SK-N-SH (cell line): Measurements from ENCODE around the gene RPL21. TPM values are rescaled to one million over a fixed set of nuclear protein-coding genes. Genes with fewer than 3 reads are reported as not detected.
A peak's percentile ranks its signal among the peaks of the same experiment; 100 is the strongest.

Source experiments
- CTCF ChIA-PET: fragments of 300-600, 350-600 bp; formaldehyde crosslinking; extraction: SDS; loops from one replicate; lab custom pipeline; 2021; lab: Yijun Ruan, JAX
- POLR2A ChIA-PET: fragments of 350-600 bp; sonication (Branson Sonifier 250); formaldehyde crosslinking; extraction: SDS; loops from one replicate; lab custom pipeline; 2020; ENCODE audit warnings: antibody characterized with exemption, inconsistent platforms; lab: Yijun Ruan, JAX
- DNase-seq: peaks from one replicate; pipeline ENCODE4 v3.0.0; 2012
- H2AFZ ChIP-seq: fragments of 200-600 bp; sonication (generic); 2 replicates; pipeline ENCODE4 v1.8.1; 2016; ENCODE audit warnings: antibody characterized with exemption, mild to moderate bottlenecking, low read depth
- H3F3A ChIP-seq: fragments of 200-600 bp; sonication (generic); replicated peaks from 2 replicates; pipeline ENCODE3; 2016; ENCODE audit warnings: antibody characterized with exemption, mild to moderate bottlenecking; ENCODE audit not compliant: insufficient read depth
- H3K27ac ChIP-seq, 2 experiments: fragments of 200-500 bp in 1 of 2; fragments of 200-600 bp in 1 of 2; sonication (Bioruptor generic) in 1 of 2; sonication (generic), shearing (Covaris generic) in 1 of 2; 2 replicates each; pipeline versions ENCODE4 v1.5.1 to v1.6.1; 2014 to 2016; ENCODE audit warnings: low read depth in 2 of 2, inconsistent platforms in 1 of 2, low read length in 1 of 2, mild to moderate bottlenecking in 1 of 2, mixed read lengths in 1 of 2
- H3K27me3 ChIP-seq: fragments of 200-600 bp; sonication (generic), shearing (Covaris generic); 2 replicates; pipeline ENCODE4 v1.6.1; 2016; ENCODE audit warnings: mixed run types; ENCODE audit not compliant: insufficient read depth
- H3K36me3 ChIP-seq, 2 experiments: fragments of 200-500 bp in 1 of 2; fragments of 200-600 bp in 1 of 2; sonication (Bioruptor generic) in 1 of 2; sonication (generic) in 1 of 2; replicated peaks in 1 of 2; 2 replicates each; pipeline versions ENCODE3 to v1.5.1; 2014 to 2016; ENCODE audit warnings: low read length in 1 of 2, mild to moderate bottlenecking in 1 of 2; ENCODE audit not compliant: insufficient read depth in 2 of 2, control insufficient read depth in 1 of 2
- H3K4me1 ChIP-seq, 2 experiments: fragments of 200-500 bp in 1 of 2; fragments of 200-600 bp in 1 of 2; sonication (Bioruptor generic) in 1 of 2; sonication (generic), shearing (Covaris generic) in 1 of 2; 2 replicates each; pipeline versions ENCODE4 v1.5.1 to v1.6.1; 2014 to 2016; ENCODE audit warnings: low read depth in 1 of 2, low read length in 1 of 2, mixed run types in 1 of 2; ENCODE audit not compliant: insufficient read depth in 2 of 2, control insufficient read depth in 1 of 2
- H3K4me2 ChIP-seq: fragments of 200-600 bp; sonication (generic), shearing (Covaris generic); 2 replicates; pipeline ENCODE4 v1.6.1; 2017; ENCODE audit warnings: mixed run types
- H3K4me3 ChIP-seq, 2 experiments: fragments of 200-500 bp in 1 of 2; fragments of 200-600 bp in 1 of 2; sonication (Bioruptor generic) in 1 of 2; sonication (generic), shearing (Covaris generic) in 1 of 2; 2 replicates each; pipeline versions ENCODE4 v1.5.1 to v1.8.1; 2014 to 2016; ENCODE audit warnings: low read depth in 2 of 2, inconsistent platforms in 1 of 2, low read length in 1 of 2, mild to moderate bottlenecking in 1 of 2, mixed read lengths in 1 of 2, moderate library complexity in 1 of 2
- H3K79me2 ChIP-seq: fragments of 200-600 bp; sonication (generic); 2 replicates; pipeline ENCODE4 v1.8.1; 2017; ENCODE audit warnings: mild to moderate bottlenecking; ENCODE audit not compliant: insufficient read depth
- H3K9ac ChIP-seq: fragments of 200-600 bp; sonication (generic); 2 replicates; pipeline ENCODE4 v1.6.1; 2017; ENCODE audit warnings: mixed run types
- H3K9me2 ChIP-seq: fragments of 200-600 bp; sonication (generic); 2 replicates; pipeline ENCODE4 v1.6.1; 2017; ENCODE audit warnings: mixed run types
- H3K9me3 ChIP-seq: fragments of 200-600 bp; sonication (generic); 2 replicates; pipeline ENCODE4 v1.6.1; 2017; ENCODE audit warnings: mixed run types, mild to moderate bottlenecking, moderate library complexity
- H4K20me1 ChIP-seq: fragments of 200-600 bp; sonication (generic); 2 replicates; pipeline ENCODE4 v1.6.1; 2017; ENCODE audit warnings: mild to moderate bottlenecking, mixed run types; ENCODE audit not compliant: insufficient read depth
- ELF1 ChIP-seq: IDR thresholded peaks from 2 replicates; pipeline ENCODE4 v1.4.0; 2012
- FOSL2 ChIP-seq: IDR thresholded peaks from 2 replicates; pipeline ENCODE4 v1.4.0; 2012; ENCODE audit warnings: low read depth, mild to moderate bottlenecking, moderate library complexity, borderline replicate concordance
- GABPA ChIP-seq: IDR thresholded peaks from 2 replicates; pipeline ENCODE4 v1.4.0; 2012; ENCODE audit warnings: low read depth, mild to moderate bottlenecking
- GATA2 ChIP-seq: sonication (generic); formaldehyde crosslinking; IDR thresholded peaks from 2 replicates; pipeline ENCODE4 v1.5.0; 2020; ENCODE audit warnings: mild to moderate bottlenecking, missing genetic modification reagents
- MXI1 ChIP-seq: IDR thresholded peaks from 2 replicates; pipeline ENCODE4 v1.6.1; 2012; ENCODE audit warnings: mild to moderate bottlenecking, low read depth, low read length, improper control_type of control experiment
- NRF1 ChIP-seq: IDR thresholded peaks from 2 replicates; pipeline ENCODE4 v1.6.1; 2012; ENCODE audit warnings: low read depth, mild to moderate bottlenecking, low read length
- RCOR1 ChIP-seq: fragments of 150-350 bp; IDR thresholded peaks from 2 replicates; pipeline ENCODE4 v1.6.1; 2017; ENCODE audit warnings: antibody characterized with exemption, low read length
- RFX5 ChIP-seq: IDR thresholded peaks from 2 replicates; pipeline ENCODE4 v1.6.1; 2012; ENCODE audit warnings: mild to moderate bottlenecking, improper control_type of control experiment, low read length
- SMC3 ChIP-seq: IDR thresholded peaks from 2 replicates; pipeline ENCODE4 v1.6.1; 2012; ENCODE audit warnings: low read depth, low read length, improper control_type of control experiment
- TAF1 ChIP-seq: IDR thresholded peaks from 2 replicates; pipeline ENCODE4 v1.6.1; 2012; ENCODE audit warnings: low read depth, mild to moderate bottlenecking, low read length, moderate library complexity, borderline replicate concordance
- TCF12 ChIP-seq: IDR thresholded peaks from 2 replicates; pipeline ENCODE4 v1.4.0; 2012
- TEAD4 ChIP-seq: IDR thresholded peaks from 2 replicates; pipeline ENCODE4 v1.4.0; 2012; ENCODE audit warnings: mild to moderate bottlenecking, borderline replicate concordance; ENCODE audit not compliant: insufficient read depth
- WGBS: methylation state at CpG from one replicate; pipeline ENCODE4 v1.1.6; 2017; ENCODE audit warnings: low lambda C conversion rate; 5-methylcytosine and 5-hydroxymethylcytosine counted together
- polyA plus RNA-seq, 3 experiments: library from polyadenylated mRNA; depleted of rRNA; stranded (reverse); fragments of >200 nt; gene quantifications; 2 replicates each; pipeline ENCODE4 v1.2.3, GENCODE V29; 2012
- TF ChIP-seq, protein P1 (sequence below): IDR thresholded peaks from 2 replicates; pipeline ENCODE4 v1.4.0; 2012; ENCODE audit warnings: low read depth, borderline replicate concordance
- TF ChIP-seq, protein P2 (sequence below): IDR thresholded peaks from 2 replicates; pipeline ENCODE4; 2012
- TF ChIP-seq, protein P3 (sequence below): fragments of 150-350 bp; IDR thresholded peaks from 2 replicates; pipeline ENCODE4 v1.6.1; 2017; ENCODE audit warnings: antibody characterized with exemption, low read length, low read depth, borderline replicate concordance
- TF ChIP-seq, protein P4 (sequence below): IDR thresholded peaks from 2 replicates; pipeline ENCODE4 v1.4.0; 2012; ENCODE audit warnings: low read depth

The RPL21 gene
- polyA plus RNA-seq, 1 of the 3 experiments (the other 2 are of a cell fraction): 1,261 TPM

DNA sequence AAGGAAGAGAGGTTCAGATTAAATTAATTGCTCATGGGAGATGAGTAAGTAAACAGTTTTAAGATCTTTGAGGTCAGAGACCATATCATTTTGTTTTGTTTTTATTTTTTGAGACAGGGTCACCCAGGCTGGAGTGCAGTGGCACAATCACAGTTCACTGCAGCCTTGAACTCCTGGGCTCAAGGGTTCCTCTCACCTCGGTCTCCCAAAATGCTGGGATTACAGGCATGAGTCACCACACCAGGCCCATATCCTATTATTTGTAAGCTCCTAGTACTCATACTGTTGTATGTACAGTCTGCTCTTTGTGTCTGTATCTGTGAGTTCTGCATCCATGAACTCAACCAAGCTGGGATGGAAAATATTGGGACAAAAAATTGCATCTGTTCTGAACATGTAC, 13.3 kb downstream of the RPL21 start:
- peak overlapping the region in 1 of 2 experiments; percentile 67; a peak in 1 of 4 replicates for H3K27ac ChIP-seq
- peaks cover 5 to 14% of the 10 kb centered on the region in 2 experiments; a peak in 2 of 4 replicates for H3K4me1 ChIP-seq
- no peak overlapping the region for H3K4me3 ChIP-seq
- no peaks in the 10 kb centered on the region for H3K9me3 ChIP-seq
- CTCF ChIA-PET: interaction anchor here (1.0 to 2.9 kb wide), 2 partner anchors 10 to 279 kb away, joined by 4 to 8 read pairs; no protein-coding TSS in a partner anchor
- no peak for DNase-seq
- TF ChIP-seq SMC3 (no peak), RCOR1 (no peak), MXI1 (no peak), ELF1 (no peak), NRF1 (no peak), TAF1 (no peak), TCF12 (no peak), TEAD4 (no peak), GABPA (no peak), RFX5 (no peak), GATA2 (no peak)
- TF ChIP-seq, protein P1, sequence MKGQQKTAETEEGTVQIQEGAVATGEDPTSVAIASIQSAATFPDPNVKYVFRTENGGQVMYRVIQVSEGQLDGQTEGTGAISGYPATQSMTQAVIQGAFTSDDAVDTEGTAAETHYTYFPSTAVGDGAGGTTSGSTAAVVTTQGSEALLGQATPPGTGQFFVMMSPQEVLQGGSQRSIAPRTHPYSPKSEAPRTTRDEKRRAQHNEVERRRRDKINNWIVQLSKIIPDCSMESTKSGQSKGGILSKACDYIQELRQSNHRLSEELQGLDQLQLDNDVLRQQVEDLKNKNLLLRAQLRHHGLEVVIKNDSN: no peak
- TF ChIP-seq, protein P2, sequence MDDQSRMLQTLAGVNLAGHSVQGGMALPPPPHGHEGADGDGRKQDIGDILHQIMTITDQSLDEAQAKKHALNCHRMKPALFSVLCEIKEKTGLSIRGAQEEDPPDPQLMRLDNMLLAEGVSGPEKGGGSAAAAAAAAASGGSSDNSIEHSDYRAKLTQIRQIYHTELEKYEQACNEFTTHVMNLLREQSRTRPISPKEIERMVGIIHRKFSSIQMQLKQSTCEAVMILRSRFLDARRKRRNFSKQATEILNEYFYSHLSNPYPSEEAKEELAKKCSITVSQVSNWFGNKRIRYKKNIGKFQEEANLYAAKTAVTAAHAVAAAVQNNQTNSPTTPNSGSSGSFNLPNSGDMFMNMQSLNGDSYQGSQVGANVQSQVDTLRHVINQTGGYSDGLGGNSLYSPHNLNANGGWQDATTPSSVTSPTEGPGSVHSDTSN: no peak
- TF ChIP-seq, protein P3, sequence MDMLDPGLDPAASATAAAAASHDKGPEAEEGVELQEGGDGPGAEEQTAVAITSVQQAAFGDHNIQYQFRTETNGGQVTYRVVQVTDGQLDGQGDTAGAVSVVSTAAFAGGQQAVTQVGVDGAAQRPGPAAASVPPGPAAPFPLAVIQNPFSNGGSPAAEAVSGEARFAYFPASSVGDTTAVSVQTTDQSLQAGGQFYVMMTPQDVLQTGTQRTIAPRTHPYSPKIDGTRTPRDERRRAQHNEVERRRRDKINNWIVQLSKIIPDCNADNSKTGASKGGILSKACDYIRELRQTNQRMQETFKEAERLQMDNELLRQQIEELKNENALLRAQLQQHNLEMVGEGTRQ: no peak
- H3F3A ChIP-seq: peaks cover 23% of the 10 kb centered on the region
- H3K9me2 ChIP-seq: no peaks in the 10 kb centered on the region
- POLR2A ChIA-PET: interaction anchor here (2.1 kb wide), 1 partner anchor 14 kb away, joined by 11 read pairs; the partner anchor contains the start of gene RPL21
- H2AFZ ChIP-seq: no peak overlapping the region
- peaks cover 7% of the 10 kb centered on the region; the same call in 1 of the 2 replicates for H4K20me1 ChIP-seq
- no peak overlapping the region for H3K4me2 ChIP-seq
- no peaks in the 10 kb centered on the region for H3K27me3 ChIP-seq
- no peak overlapping the region for H3K9ac ChIP-seq
- 78% methylated on average over 1 of the region's 1 CpG for WGBS
- peaks cover 12 to 15% of the 10 kb centered on the region in 2 experiments for H3K36me3 ChIP-seq
- peaks cover 2% of the 10 kb centered on the region; the same call in 1 of the 2 replicates for H3K79me2 ChIP-seq

DNA sequence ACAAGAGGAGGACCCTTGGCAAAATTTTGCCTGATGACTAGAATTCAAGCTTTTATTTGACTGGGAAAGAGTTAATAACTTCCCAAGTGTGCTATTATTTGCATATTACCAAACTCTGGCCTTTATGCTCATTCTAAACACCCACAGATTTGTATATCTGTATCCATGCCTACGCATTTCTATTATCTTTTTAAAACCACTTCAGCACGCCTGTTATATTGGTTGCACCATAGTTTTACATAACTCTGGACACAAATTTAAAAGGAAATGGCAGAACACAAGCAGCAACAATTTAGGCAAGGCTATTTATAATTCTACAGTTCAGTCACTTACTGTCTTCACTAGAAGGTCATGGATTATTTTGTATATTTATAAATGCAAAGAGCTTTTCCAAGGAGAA, 15.6 kb downstream of the RPL21 start:
- Histone ChIP-seq H3K79me2 (no peaks in the 10 kb centered on the region), H3K9me3 (no peaks in the 10 kb centered on the region), H3K4me3 (no peak overlapping the region), H3K27me3 (no peaks in the 10 kb centered on the region), H3K9me2 (no peaks in the 10 kb centered on the region), H3K36me3 (peaks cover 0 to 3% of the 10 kb centered on the region in 2 experiments), H3K4me1 (peaks cover 5 to 20% of the 10 kb centered on the region in 2 experiments; a peak in 2 of 4 replicates), H3K27ac (no peak overlapping the region), H3K4me2 (no peak overlapping the region), H4K20me1 (no peaks in the 10 kb centered on the region), H2AFZ (no peak overlapping the region), H3K9ac (no peak overlapping the region), H3F3A (peaks cover 35% of the 10 kb centered on the region)
- TF ChIP-seq, protein P4, sequence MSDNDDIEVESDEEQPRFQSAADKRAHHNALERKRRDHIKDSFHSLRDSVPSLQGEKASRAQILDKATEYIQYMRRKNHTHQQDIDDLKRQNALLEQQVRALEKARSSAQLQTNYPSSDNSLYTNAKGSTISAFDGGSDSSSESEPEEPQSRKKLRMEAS: no peak
- no peak for TF ChIP-seq FOSL2
- CTCF ChIA-PET: interaction anchor here (2.0 kb wide), 1 partner anchor 282 kb away, joined by 5 read pairs; no protein-coding TSS in a partner anchor
- whole genome bisulfite sequencing: 88% methylated on average over 2 of the region's 2 CpGs
- POLR2A ChIA-PET: no interaction called here
- DNase-seq: no peak
